GM19351 (cell line): Measurements from ENCODE around the gene LYRM2.

Experiments used
- ATAC-seq: cut with Tn5 transposase; IDR thresholded peaks from one replicate; pipeline ENCODE4 v1.9.1; 2021; ENCODE audit warnings: mild to moderate bottlenecking, moderate library complexity; ENCODE audit not compliant: unreplicated experiment

LYRM2 gene, protein sequence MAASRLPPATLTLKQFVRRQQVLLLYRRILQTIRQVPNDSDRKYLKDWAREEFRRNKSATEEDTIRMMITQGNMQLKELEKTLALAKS

DNA sequence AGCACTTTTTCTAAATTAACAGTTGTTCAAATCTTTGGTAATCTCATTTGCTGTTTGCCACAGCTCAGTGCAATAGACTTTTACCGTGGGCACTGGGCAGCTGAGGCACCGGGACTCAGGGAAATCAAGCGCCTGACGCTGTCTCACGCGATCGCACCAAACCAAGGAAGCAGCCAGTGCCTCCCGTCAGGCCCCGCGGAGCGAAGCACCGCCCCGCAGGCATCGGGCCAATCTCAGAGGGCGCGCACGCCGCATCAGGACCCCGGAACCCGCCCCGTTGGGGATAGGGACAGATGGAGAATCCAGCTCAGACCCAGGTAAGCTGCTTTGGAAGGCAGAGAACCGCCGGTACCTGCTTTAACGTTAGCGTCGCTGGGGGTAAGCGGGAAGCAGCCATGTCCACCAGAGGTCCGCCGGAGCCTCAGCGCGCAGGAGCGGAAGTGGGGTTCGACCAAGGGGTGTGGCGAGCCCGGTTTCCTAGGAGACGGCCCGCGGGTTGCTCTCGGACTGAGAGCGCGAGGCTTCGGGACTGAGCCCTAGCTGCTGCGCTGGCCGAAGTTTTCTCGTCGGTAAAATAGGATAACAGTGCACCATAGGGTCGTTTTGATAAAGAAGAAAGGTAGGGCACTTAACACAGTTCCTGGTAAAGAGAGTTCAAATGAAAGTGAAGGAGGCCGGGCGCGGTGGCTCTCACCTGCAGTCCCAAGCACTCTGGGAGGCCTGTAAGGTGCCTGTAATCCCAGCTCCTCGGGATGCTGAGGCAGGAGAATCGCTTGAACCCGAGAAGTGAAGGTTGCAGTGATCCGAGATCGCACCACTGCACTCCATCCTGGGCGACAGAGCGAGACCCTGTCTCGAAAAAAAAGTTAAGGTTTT, at the start of gene LYRM2:
LYRM2 (minus strand) TSS at position 428 of the 876 bp plus-strand sequence; CDS start at position 397, 31 bp downstream.
- ATAC-seq: peak; percentile 97

DNA sequence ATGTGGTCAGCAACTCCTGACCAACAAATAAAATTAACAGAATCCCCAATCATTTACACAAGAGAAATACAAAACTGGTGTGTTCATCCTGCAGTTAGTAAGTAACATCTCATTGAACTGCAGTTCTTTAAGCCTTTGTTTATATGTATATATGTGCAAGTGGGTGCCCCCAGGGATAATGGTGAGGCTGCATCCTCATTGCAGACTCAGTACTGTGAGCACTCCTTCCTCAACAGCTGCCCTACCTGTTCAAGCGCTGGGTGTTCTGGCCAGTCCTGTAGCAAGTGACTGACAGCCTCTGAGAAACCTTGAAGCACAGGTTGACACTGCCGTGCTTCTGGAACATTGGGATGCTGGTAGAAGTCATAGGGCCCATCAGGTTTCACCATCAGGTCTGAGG, 49.8 kb upstream of the LYRM2 start:
- ATAC-seq: no peak

DNA sequence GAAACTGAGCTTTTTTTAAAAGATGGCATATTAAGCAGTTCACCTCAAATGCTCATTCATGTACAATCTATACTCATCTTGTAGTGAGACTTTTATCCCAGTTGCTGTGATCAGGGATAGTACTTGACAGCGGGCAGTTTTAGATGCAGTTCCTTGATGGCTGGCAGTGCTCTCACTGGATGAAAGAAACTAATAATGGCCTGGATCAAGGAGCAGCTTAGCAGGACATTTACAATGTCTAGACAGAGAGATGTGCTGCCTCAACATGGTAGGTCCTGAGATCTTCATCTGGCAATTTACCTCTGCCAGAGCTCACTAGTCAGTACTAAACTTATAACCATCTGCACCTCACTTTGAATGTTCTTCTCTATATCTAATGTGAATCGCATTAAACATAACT, 46.8 kb upstream of the LYRM2 start:
- ATAC-seq: no peak

DNA sequence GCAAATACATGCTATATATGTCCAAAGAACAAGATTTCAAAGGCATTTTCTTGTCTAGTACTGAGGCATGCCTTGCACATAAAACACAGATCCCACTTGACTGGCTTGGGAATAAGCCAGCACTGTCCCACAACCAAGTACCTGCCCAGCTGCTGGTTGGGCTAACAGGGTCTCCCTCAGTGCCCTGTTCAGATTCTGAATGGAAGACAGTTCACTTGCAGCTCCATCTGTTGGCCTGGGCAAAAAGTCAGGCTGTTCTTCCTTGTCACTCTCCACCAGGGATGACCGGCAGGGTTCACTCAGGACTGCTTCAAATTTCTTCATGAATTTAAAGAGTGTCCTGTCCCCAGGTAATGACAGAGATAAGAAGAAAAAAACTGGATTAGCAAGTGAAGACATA, 44.4 kb upstream of the LYRM2 start:
- ATAC-seq: no peak

DNA sequence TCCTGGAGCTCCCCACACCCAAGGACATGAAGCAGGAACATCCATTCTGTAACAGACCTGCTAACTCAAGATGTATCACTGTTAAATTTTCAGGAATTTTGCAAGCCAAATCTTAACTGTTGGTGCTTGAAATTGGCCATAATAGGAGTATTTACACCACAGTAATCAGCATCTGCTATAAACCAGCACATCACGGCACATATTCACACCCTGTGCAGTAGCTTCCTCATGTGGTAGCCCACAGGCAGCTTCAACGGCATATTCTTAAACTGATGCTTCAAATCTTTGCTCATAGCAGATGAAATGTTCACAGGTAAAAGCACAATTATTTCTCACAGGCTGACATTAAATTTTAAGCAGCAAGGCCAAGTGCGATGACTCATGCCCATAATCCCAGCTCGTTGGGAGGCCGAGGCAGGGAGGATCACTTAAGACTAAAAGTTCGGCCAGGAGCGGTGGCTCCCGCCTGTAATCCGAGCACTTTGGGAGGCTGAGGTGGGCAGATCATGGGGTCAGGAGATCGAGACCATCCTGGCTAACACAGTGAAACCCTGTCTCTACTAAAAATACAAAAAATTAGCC, 43.5 kb upstream of the LYRM2 start:
- no peak for ATAC-seq

DNA sequence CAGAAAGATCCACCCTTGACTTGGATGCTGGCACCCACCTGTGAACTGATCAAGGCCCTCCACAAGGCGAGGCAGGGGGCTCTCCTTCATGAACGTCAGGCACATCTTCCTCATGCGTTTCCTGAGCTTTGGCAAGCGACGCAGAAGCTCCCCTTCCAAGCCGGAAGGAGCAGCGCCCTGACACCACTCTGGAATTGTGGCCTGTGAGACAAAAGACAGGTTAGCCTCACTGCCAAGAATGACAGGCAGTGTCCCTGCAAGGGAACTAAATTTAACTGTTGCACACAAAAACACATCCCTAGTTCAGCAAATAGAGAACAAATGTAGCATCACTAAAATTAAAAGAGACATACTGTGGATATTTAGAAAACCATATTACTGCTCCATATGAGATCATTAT, 42.0 kb upstream of the LYRM2 start:
- no peak for ATAC-seq

DNA sequence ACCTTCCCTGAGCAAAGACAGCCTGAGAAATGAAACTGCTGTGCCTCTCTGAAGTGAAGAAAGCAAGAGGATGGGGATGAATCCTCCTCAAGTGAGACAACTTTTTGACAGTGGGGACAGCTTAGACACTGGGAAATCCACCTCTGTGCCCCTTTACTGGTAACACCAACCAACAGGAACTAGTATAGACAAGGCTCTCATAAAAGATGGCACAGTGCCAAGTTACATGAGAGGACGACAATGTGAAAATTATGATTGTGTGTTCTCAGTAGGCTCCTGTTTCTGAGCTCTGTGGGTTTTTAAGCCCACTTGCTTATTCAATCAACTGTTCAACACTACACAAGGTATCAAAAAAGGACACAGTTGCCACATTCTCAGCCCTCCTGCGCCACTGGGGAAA, 41.6 kb upstream of the LYRM2 start:
- no peak for ATAC-seq

DNA sequence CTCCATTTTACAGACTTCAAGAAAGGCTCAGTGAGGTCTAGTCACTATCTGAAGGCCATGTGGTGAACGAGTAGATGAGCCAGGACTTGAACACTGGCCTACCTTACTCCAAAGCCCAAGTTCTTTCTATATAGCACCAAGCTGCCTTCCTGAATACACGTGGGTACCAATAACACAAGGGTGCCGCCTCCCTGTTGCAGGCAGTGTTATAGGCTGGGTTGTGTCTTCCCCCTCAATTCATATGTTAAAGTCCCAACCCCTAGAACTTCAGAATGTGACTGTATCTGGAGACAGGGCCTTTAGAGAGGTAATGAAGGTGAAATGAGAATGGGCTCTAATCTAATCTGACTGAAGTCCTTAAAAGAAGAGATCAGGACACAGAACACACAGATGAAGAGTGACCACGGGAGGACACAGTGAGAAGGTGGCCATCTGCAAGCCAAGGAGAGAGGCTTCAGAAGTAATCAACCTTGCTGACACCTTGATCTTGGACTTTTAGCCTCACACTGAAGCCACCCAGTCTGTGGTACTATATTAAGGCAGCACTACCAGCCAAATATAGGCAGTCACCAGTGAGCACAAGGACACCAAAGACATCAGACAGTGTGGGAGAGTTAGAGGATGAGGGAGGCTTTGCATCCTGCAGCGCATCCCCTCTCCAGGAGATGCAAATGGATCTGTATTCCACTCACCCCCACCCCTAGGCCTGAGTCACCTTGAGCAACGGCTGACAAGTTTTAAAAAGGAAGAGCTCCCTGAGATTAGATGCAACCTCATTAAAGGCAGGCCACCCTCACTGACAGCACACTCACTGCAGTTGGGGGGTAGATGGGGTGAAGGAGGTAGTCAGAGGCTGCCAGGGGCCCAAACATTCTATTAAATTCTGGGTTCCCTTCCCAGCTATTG, 40.9 kb upstream of the LYRM2 start:
- ATAC-seq: no peak

DNA sequence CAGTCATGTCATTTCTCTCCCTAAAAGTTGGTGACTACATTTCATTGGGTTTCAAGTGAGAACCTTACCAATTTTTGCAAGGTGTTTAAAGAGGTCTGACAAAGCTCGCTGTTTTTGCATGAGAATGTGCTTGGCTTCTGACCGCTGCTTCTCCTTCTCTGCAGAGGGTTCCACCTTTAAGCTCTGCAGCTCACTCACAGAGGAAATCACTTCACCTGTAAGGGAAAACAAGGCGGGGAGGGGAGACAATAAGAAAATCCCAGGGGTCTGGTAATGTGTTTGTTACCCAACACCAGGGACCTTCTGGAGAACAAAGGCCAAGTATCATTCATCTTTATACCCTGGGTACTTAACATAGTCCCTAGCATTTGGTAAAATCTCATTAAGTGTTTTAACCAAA, 40.0 kb upstream of the LYRM2 start:
- ATAC-seq: no peak

DNA sequence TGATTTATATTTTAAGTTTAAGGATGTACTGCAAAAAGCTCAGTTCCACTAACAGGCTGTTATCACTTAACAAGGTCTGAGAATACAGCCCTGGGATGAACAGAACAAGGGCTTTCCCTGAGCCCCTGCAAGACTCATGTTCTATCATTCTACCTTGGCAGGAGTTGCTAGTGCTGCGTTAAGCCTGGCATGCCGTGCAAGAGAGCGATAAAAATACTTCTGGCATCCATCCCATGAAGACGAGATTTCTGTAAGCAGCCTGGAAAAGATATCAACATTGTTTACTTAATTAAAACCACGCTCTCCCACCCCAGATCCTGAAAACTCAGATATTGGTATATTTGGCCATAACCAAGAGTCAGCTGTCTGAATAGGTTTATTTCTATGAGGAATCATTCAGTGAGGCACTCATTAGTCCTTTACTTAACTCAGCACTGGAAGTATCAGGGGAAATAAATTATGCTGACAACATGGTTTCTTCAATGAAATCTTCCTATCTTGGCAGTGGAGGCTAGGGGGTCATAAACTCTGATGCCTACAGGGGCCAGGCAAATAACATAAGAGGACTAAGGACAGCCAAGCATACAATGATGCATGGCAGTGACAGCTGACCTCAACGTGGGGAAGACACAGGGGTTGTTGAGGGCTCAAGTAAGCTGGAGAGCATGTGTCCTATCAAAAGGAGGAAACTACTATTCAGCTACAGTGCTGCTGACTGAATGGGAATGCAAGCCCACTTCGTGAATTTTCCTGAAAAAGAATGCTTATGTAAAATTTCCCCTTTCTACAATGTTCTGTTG, 37.6 kb upstream of the LYRM2 start:
- no peak for ATAC-seq

DNA sequence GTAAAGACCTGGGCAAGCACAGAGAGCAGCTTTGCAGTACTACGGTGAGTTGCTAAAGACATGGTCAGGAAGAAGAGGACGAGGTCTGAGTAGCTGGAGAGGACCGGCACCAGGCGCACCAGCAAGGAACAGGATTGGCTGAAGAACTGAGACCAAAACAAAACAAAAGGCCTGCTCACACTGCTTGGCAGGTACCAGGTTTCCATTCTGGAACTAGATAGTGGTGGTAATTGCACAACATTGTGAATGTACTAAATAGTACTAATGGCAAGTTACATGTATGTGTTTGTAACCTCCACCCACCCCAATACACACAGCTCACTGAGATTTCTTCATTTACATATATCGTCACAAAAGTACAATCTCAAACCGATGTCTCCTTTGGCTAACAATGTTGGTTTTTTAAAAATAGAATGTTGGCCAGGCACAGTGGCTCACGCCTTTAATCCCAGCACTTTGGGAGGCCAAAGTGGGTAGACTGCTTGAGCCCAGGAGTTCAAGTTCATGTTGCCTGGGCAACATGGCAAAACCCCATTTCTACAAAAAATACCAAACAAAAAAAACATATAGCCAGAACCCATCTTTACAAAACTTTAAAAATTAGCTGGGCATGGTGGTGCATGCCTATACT, 32.5 kb upstream of the LYRM2 start:
- ATAC-seq: no peak

DNA sequence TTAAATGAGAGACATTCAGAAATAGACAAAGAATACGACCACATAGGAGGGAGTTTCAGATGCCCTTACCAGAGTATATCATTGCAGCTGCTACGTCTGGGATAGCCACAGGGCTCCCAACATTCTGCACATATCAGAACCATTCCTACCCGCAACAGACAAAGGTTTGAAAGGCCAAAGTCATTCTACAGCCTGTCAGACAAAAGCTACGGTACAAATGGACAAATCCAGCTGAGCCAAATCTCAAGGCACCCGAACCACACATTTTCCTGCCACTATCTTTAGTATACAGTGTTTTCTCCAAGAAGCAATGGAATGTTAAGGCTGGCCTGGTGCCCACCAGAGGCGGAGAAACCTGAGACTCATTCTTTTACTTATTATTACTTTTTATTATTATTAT, 30.5 kb upstream of the LYRM2 start:
- no peak for ATAC-seq

DNA sequence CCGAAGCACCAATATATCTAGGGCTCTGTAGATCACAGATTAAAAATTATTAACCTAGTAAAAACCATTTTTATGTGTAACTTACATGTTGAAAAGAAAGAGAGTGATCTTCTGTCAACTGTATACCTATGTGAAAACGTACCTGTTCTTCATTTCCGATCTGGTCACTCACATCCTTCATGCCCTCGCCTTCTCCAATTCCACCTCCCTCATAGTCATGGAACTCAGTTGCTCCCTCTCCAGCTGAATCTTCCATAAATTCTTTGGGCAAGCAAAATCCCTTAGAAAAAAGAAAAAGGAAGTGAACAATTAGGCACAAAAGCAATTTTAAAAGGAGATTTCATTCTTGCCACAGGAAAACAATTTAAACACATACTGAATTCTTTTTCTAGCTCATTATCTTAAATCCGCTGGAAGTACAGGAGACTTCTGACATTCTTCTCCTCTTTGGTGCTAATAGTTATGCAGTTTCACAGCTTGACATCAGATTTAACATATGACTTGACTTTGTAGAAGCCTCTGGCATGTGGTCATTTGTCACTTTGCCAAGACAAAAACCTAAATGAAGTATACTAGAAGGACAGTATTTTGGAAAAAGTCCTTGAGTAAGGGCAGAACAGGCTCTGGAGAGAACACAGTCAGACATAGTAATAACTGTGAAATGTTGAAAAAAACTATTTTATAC, 29.5 kb upstream of the LYRM2 start:
- ATAC-seq: no peak

DNA sequence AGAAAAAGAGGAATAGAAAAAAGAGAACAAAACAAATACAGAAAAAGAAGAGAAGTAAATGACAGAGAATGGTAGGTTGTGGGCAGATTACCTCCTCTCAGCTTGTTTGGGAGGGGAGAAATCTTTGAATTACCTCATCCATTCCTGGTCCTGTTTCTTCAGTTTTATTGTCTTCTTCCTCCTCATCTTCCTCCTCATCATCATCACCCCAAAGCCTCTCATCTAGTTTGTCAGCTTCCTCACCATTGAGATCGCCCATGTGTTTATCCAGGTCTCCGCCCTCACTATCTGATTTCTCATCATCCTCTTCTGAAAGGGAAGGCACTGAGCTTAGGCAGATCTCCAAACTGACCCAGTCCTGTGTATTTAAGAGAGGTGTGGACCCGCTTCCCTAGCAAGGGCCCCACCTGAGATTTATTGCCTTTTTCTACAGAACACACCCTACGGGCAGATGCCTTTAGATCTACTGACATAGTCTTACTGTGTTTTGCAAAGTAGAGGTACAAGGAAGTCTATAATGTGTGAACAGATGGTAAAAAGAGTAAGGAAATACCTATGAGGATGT, 24.2 kb upstream of the LYRM2 start:
- no peak for ATAC-seq

DNA sequence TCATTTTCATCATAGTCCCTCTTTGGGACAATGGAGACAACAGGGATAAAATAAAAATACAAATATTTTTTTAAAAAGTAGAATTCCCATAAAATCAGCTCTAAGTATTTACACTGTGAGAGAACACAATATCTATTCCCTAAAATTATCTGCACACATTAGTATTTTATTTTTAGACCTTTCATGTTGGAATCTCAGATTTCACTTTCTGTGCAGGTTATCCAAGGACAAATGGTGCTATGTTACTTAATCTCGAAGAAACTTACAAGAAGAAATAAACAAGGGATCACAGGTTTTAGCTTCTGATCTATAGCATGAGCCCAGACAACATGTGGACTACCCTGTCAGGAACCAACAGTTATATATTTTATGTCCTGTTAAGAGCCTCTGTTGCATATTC, 23.0 kb upstream of the LYRM2 start:
- ATAC-seq: no peak

DNA sequence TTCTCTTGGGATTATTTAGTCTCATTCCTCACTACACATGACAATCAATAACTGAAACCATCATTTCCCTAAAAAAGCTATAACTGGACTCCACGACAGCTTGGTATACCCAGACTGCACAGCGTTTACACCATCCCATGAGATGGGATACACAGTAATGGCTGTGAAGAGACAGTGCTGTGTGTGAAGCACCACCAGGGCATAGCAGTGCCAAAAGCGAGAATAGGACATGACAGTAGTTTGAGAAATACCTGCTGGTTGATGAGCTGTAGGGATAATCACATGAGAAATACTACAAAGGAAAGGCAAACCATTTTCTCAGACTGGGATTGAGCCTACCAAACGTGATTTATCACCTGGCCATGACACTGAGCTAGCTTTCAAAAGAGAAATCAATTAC, 22.4 kb upstream of the LYRM2 start:
- no peak for ATAC-seq

DNA sequence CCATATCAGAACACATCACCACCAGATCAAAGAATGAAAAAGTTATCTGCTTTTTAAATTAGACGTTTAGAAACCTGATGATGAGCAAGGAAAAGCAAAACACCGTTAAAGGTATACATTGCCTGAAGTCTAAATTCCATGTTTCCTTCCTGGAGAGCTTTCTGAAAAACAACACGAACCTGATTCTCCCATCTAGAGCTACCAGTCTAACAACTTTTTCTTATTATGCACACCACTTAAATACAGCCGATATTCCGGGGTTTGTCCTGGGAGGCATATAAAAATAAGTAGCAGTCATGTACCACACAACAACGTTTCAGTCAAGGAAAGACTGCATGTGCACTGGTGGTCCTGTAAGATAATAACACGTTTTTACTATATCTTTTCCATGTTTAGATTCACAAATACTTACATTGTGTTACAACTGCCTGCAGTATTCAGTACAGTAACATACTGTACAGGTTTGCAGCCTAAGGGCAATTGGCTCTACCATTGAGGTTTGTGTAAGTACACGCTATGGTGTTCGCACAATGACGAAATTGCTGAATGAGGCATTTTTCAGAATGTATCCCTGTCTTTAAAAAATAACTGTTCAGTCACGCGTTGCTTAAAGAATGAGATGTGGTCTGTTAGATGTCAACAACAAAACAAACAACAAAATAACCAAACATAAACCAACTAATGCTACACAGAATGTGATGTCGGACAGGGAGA, 19.1 kb upstream of the LYRM2 start:
- no peak for ATAC-seq

DNA sequence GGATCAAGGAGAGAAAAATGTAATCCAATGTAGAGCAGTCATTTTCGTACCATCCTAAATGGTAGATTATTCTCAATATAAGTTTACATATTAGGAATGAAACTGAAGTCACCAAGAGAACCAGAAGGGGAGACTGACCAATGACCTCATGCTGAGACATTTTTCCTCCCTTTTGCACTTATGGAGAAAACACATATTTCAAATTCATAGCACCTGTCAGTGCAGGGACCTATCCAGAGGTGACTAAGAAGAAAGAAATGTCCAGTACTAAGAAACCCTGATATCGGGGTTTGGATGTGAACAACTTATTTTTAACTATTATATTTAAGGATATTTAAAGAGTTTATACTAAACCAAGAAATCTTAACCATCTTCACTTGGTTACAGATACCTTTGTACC, 16.6 kb upstream of the LYRM2 start:
- no peak for ATAC-seq

DNA sequence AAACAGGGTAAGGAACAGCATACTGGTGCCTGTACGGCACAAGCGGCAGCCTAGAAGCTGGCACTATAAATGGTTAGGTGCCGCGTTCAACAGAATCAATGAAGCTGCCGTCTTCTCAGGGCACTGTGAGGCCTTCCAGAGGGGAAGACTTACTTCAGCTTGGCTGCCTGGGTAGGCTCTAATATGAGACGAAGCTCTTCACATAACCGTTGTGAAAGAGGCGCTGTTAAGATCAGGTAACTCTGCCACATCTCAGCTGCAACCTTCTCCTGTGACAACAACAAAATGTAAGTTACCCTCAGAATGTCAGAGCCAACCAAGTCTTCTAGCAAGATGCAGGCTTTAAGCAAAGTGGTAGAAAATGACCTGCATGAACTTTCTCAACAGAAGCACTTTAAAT, 12.0 kb upstream of the LYRM2 start:
- no peak for ATAC-seq
